GM12878 (cell line): Measurements from ENCODE around the gene ERC2. TPM values are rescaled to one million over a fixed set of nuclear protein-coding genes. Genes with fewer than 3 reads are reported as not detected.

ENCODE experiments used
- ATAC-seq: fragments of 200-7000 bp; cut with Tn5 transposase; 3 replicates; pipeline ENCODE4 v1.9.1; 2020; ENCODE audit warnings: mild to moderate bottlenecking, moderate library complexity
- BruUV-seq: library from RNA; stranded (reverse); fragments of 400-500 nt; replicated peaks from 2 replicates; lab custom pipeline; 2021; lab: Mats Ljungman, UMichigan
- CTCF ChIA-PET: fragments of 300-600 bp; sonication (Branson Sonifier 250); formaldehyde crosslinking; extraction: SDS; loops from one replicate; lab custom pipeline; 2021; ENCODE audit warnings: inconsistent platforms; lab: Yijun Ruan, JAX
- POLR2A ChIA-PET: fragments of 350-600 bp; formaldehyde crosslinking; extraction: SDS; loops from one replicate; lab custom pipeline; 2021; ENCODE audit warnings: inconsistent platforms; lab: Charles Lee
- RAD21 ChIA-PET: fragments of 300-600 bp; sonication (Branson Sonifier 250); formaldehyde crosslinking; loops from one replicate; lab custom pipeline; 2023; ENCODE audit warnings: antibody characterized with exemption; ENCODE audit not compliant: unreplicated experiment; lab: Charles Lee
- SMC1A ChIA-PET: fragments of 300-600 bp; sonication (Branson Sonifier 250); formaldehyde crosslinking; loops from one replicate; lab custom pipeline; 2023; ENCODE audit not compliant: unreplicated experiment, uncharacterized antibody; lab: Charles Lee
- DNase-seq: peaks from one replicate; pipeline ENCODE4 v3.0.0-alpha.2; 2011; ENCODE audit warnings: low read depth, low spot score
- FAIRE-seq: peaks from 3 replicates; lab custom pipeline; 2011; peaks lifted over from hg19 to GRCh38; lab: Jason Lieb, UNC
- H2AFZ ChIP-seq: 2 replicates; pipeline ENCODE4 v1.6.0; 2011; ENCODE audit warnings: low read depth, low read length, control low read depth; ENCODE audit not compliant: control insufficient read depth
- H3K27ac ChIP-seq: 2 replicates; pipeline ENCODE4 v1.5.1; 2011; ENCODE audit warnings: control low read depth; ENCODE audit not compliant: control insufficient read depth, insufficient read depth
- H3K27me3 ChIP-seq, 2 experiments: replicated peaks in 1 of 2; 2 replicates each; pipeline versions ENCODE4 v1.6.0 to v1.6.1; 2011; ENCODE audit warnings: low read length in 1 of 2; ENCODE audit not compliant: control insufficient read depth in 2 of 2, insufficient read depth in 2 of 2
- H3K36me3 ChIP-seq, 2 experiments: 2 replicates each; pipeline ENCODE4 v1.5.1; 2011; ENCODE audit warnings: low read length in 1 of 2; ENCODE audit not compliant: control insufficient read depth in 2 of 2, insufficient read depth in 2 of 2
- H3K4me1 ChIP-seq: 2 replicates; pipeline ENCODE4 v1.6.1; 2011; ENCODE audit warnings: mild to moderate bottlenecking, low read length, moderate library complexity, mixed read lengths; ENCODE audit not compliant: control insufficient read depth, insufficient read depth
- H3K4me2 ChIP-seq: 2 replicates; pipeline ENCODE4 v1.6.0; 2011; ENCODE audit warnings: control low read depth; ENCODE audit not compliant: control insufficient read depth, insufficient read depth
- H3K4me3 ChIP-seq: fragments of 200-600 bp; sonication (generic); 2 replicates; pipeline ENCODE4 v1.5.1; 2016
- H3K79me2 ChIP-seq: 2 replicates; pipeline ENCODE4 v1.6.0; 2011; ENCODE audit warnings: low read length; ENCODE audit not compliant: control insufficient read depth, insufficient read depth
- H3K9ac ChIP-seq: 2 replicates; pipeline ENCODE4 v1.8.0; 2011; ENCODE audit warnings: low read length, control low read depth, mixed read lengths; ENCODE audit not compliant: control insufficient read depth, insufficient read depth
- H3K9me3 ChIP-seq: replicated peaks from 3 replicates; pipeline ENCODE4 v1.5.1; 2011; ENCODE audit warnings: mild to moderate bottlenecking, low read length; ENCODE audit not compliant: control insufficient read depth, insufficient read depth
- H4K20me1 ChIP-seq: 2 replicates; pipeline ENCODE4 v1.6.0; 2011; ENCODE audit not compliant: control insufficient read depth, insufficient read depth
- ATF7 ChIP-seq: fragments of 450-650 bp; IDR thresholded peaks from 2 replicates; pipeline ENCODE4 v1.6.1; 2016; ENCODE audit warnings: low read depth, mild to moderate bottlenecking
- NFIC ChIP-seq: IDR thresholded peaks from 2 replicates; pipeline ENCODE4 v1.6.1; 2012; ENCODE audit warnings: low read depth, mild to moderate bottlenecking, inconsistent platforms, low read length, moderate library complexity
- NFXL1 ChIP-seq: fragments of 450-650 bp; IDR thresholded peaks from 2 replicates; pipeline ENCODE4 v1.6.1; 2017; ENCODE audit warnings: antibody characterized with exemption, mild to moderate bottlenecking, borderline replicate concordance
- NFYB ChIP-seq: IDR thresholded peaks from 2 replicates; pipeline ENCODE4 v1.6.1; 2011; ENCODE audit warnings: low read depth, mild to moderate bottlenecking, low read length, improper control_type of control experiment, moderate library complexity; ENCODE audit not compliant: insufficient read depth
- RUNX3 ChIP-seq: IDR thresholded peaks from 2 replicates; pipeline ENCODE4 v1.6.1; 2012; ENCODE audit warnings: low read length, inconsistent platforms
- SMC3 ChIP-seq: IDR thresholded peaks from 2 replicates; pipeline ENCODE4 v1.6.1; 2011; ENCODE audit warnings: low read length, improper control_type of control experiment, borderline replicate concordance
- SRF ChIP-seq, 2 experiments: IDR thresholded peaks; 2 replicates each; pipeline ENCODE4 v1.6.1; 2011; ENCODE audit warnings: low read depth in 2 of 2, low read length in 2 of 2, mild to moderate bottlenecking in 1 of 2, moderate library complexity in 1 of 2
- ZBED1 ChIP-seq: IDR thresholded peaks from 2 replicates; pipeline ENCODE4 v1.6.1; 2016; ENCODE audit warnings: borderline replicate concordance
- WGBS: methylation state at CpG from one replicate; pipeline ENCODE4 v1.1.6; 2016; ENCODE audit warnings: low lambda C conversion rate; ENCODE audit not compliant: insufficient replicate concordance, insufficient coverage; ENCODE audit errors: missing lambda C conversion rate; 5-methylcytosine and 5-hydroxymethylcytosine counted together
- in situ Hi-C: fragments of 300-500 bp; cut with MboI; formaldehyde crosslinking; loops from 9 replicates; pipeline ENCODE4 v1.14.3; 2018; ENCODE audit warnings: mixed read lengths
- intact Hi-C: fragments of 100-400 bp; cut with micrococcal nuclease; formaldehyde crosslinking; loops from one replicate; pipeline ENCODE4 v1.14.2; 2022; ENCODE audit not compliant: unreplicated experiment
- polyA plus RNA-seq, 11 experiments: library from polyadenylated mRNA; depleted of rRNA in 4 of 11; unstranded in 6 of 11; stranded (reverse) in 5 of 11; fragments of >200 nt; fragmentation: Nextera tagmentation in 4 of 11; fragmentation: Illumina TruSeq in 1 of 11; extraction: Ambion mirVana in 4 of 11; extraction: Trizol in 1 of 11; gene quantifications; 1 replicate in 1 of 11; 2 replicates in 10 of 11; pipeline versions ENCODE4 v1.2.1 to v1.2.3, GENCODE V29; 2011 to 2016; ENCODE audit warnings: inconsistent platforms in 2 of 11, missing spikeins in 2 of 11, low read depth in 1 of 11
- total RNA-seq, 4 experiments: library from RNA; depleted of rRNA in 3 of 4; stranded (reverse); fragments of >200 nt in 3 of 4; fragmentation: Illumina TruSeq in 1 of 4; extraction: Trizol in 1 of 4; gene quantifications; 2 replicates each; pipeline versions ENCODE4 v1.2.1 to v1.2.3, GENCODE V29; 2013 to 2021

ERC2 gene
- total and polyA plus RNA-seq, 10 of the 15 experiments (the other 5 are each of a cell fraction or from before 2014, with no cell fraction given) = 0.06 to 1.4 (median 0.12) TPM; not detected in 3

GRCh38 chr3:56321892-56322291, 146.4 kb downstream of the ERC2 start:
- POLR2A ChIA-PET = no interaction called here
- ATAC-seq = peak; percentile 63
- TF ChIP-seq NFXL1 (no peak), NFIC (peak; percentile 29; the same call in 1 of the 2 replicates), SMC3 (no peak), ZBED1 (no peak), ATF7 (0 out of 2 replicates have a peak, but pooled peaks have one; percentile 30), RUNX3 (peak; percentile 84)
- TF ChIP-seq, all 136 proteins: peak for 3
- FAIRE-seq = peak; percentile 13
- intact Hi-C loops (no loop called here), in situ Hi-C loops (no loop called here)
- Histone ChIP-seq H3K27me3 (no peaks in the 10 kb centered on the region; a peak in 1 of 4 replicates), H3K9me3 (no peaks in the 10 kb centered on the region), H3K36me3 (no peaks in the 10 kb centered on the region), H3K9ac (no peak overlapping the region), H3K4me1 (no peaks in the 10 kb centered on the region), H3K27ac (no peak overlapping the region), H4K20me1 (no peaks in the 10 kb centered on the region), H3K79me2 (no peaks in the 10 kb centered on the region), H2AFZ (no peak overlapping the region), H3K4me3 (no peak overlapping the region), H3K4me2 (no peak overlapping the region)
- DNase-seq = no peak
- RAD21 ChIA-PET = no interaction called here
- no TSS peak for BruUV-seq
- CTCF ChIA-PET = no interaction called here
- 0% methylated on average over 2 of the region's 2 CpGs for WGBS
- SMC1A ChIA-PET = interaction anchor here (0.6 to 1.2 kb wide), 2 partner anchors 20 to 56 kb away, joined by 4 to 5 read pairs; no protein-coding TSS in a partner anchor

- ATAC-seq (no peak), DNase-seq (no peak), FAIRE-seq (no peak)
- H4K20me1 ChIP-seq = no peaks in the 10 kb centered on the region
- in situ Hi-C loops (no loop called here), intact Hi-C loops (no loop called here)
- 27% methylated on average over 1 of the region's 1 CpG for WGBS
- H3K27ac ChIP-seq = no peak overlapping the region
- no peak overlapping the region for H3K9ac ChIP-seq
- no peaks in the 10 kb centered on the region for H3K4me1 ChIP-seq
- TF ChIP-seq SRF (IDR thresholded peaks at IDR 0.05; ENCODE audit: low read depth in 2 of 2, low read length in 2 of 2) (peak in 1 of 2 experiments; percentile 62; a peak in 1 of 4 replicates), NFYB (no peak)
- H3K4me2 ChIP-seq = no peak overlapping the region
- BruUV-seq = no TSS peak
- ChIA-PET SMC1A (interaction anchor here (0.6 to 1.2 kb wide), 2 partner anchors 21 to 1208 kb away, joined by 3 to 4 read pairs; no protein-coding TSS in a partner anchor), POLR2A (no interaction called here), CTCF (interaction anchor here (1.3 kb wide), 1 partner anchor 19 kb away, joined by 5 read pairs; no protein-coding TSS in a partner anchor), RAD21 (interaction anchor here (1.2 kb wide), 1 partner anchor 18 kb away, joined by 3 read pairs; no protein-coding TSS in a partner anchor)
- no peaks in the 10 kb centered on the region for H3K79me2 ChIP-seq
- H3K27me3 ChIP-seq = no peaks in the 10 kb centered on the region; a peak in 1 of 4 replicates
- no peaks in the 10 kb centered on the region for H3K36me3 ChIP-seq
- H3K9me3 ChIP-seq = no peaks in the 10 kb centered on the region
- no peak overlapping the region for H2AFZ ChIP-seq
- H3K4me3 ChIP-seq = no peak overlapping the region
Measured at GRCh38 chr3:56321383-56321782, 146.9 kb downstream of the ERC2 start.
